ENCODE data around the gene MLLT6.

MLLT6 gene

GRCh38 chr17:38745545-38745944, 40.5 kb downstream of the MLLT6 start:
- DNase-seq: no peak

- no peak for DNase-seq
Measured at GRCh38 chr17:38746004-38746848, 41.2 kb downstream of the MLLT6 start.

- peak; percentile 36 for DNase-seq
Measured at GRCh38 chr17:38746849-38747462, 41.9 kb downstream of the MLLT6 start.

GRCh38 chr17:38747463-38748148, 42.5 kb downstream of the MLLT6 start:
- DNase-seq: no peak

- DNase-seq: no peak
Measured at GRCh38 chr17:38748149-38748891, 43.2 kb downstream of the MLLT6 start, which contains the start of gene PCGF2. Gene PCGF2 (minus strand): TSS chr17:38748336. CDS start chr17:38740402, 7,934 bp downstream.

- DNase-seq: no peak
Measured at GRCh38 chr17:38748892-38749222, 43.8 kb downstream of the MLLT6 start.

GRCh38 chr17:38749223-38750043, 44.4 kb downstream of the MLLT6 start:
- DNase-seq: no peak

GRCh38 chr17:38750044-38750311, 44.9 kb downstream of the MLLT6 start:
- no peak for DNase-seq

- peak; percentile 25 for DNase-seq
Measured at GRCh38 chr17:38750312-38751121, 45.4 kb downstream of the MLLT6 start.

GRCh38 chr17:38751144-38751807, 46.2 kb downstream of the MLLT6 start:
- DNase-seq: no peak

- DNase-seq: peak; percentile 68
Measured at GRCh38 chr17:38751808-38752307, 46.8 kb downstream of the MLLT6 start.

- DNase-seq: peak; percentile 100
Measured at GRCh38 chr17:38752308-38753070, 47.4 kb downstream of the MLLT6 start, which contains the start of gene PSMB3. Gene PSMB3 (plus strand): TSS chr17:38752741. CDS start chr17:38752827, 86 bp downstream.

GRCh38 chr17:38753071-38753506, 48.0 kb downstream of the MLLT6 start:
- DNase-seq: no peak

- DNase-seq: peak; percentile 26
Measured at GRCh38 chr17:38761612-38762011, 56.5 kb downstream of the MLLT6 start.

GRCh38 chr17:38762231-38762630, 57.2 kb downstream of the MLLT6 start:
- no peak for DNase-seq

GRCh38 chr17:38766341-38766740, 61.3 kb downstream of the MLLT6 start:
- DNase-seq: no peak

GRCh38 chr17:38768417-38768816, 63.3 kb downstream of the MLLT6 start:
- no peak for DNase-seq

GRCh38 chr17:38773258-38773657, 68.2 kb downstream of the MLLT6 start:
- no peak for DNase-seq

- no peak for DNase-seq
Measured at GRCh38 chr17:38777641-38778250, 72.7 kb downstream of the MLLT6 start.
